ENCODE data around the gene GNB4. TPM values are rescaled to one million over a fixed set of nuclear protein-coding genes. Genes with fewer than 3 reads are reported as not detected.

The GNB4 gene
- 31.3 and 91.2 TPM in 2 replicates for total RNA-seq

GRCh38 chr3:179451265-179452175 lies at the start of gene GNB4:
GNB4 (minus strand) TSS chr3:179451470; CDS start chr3:179426200, 25,270 bp downstream.

DNA sequence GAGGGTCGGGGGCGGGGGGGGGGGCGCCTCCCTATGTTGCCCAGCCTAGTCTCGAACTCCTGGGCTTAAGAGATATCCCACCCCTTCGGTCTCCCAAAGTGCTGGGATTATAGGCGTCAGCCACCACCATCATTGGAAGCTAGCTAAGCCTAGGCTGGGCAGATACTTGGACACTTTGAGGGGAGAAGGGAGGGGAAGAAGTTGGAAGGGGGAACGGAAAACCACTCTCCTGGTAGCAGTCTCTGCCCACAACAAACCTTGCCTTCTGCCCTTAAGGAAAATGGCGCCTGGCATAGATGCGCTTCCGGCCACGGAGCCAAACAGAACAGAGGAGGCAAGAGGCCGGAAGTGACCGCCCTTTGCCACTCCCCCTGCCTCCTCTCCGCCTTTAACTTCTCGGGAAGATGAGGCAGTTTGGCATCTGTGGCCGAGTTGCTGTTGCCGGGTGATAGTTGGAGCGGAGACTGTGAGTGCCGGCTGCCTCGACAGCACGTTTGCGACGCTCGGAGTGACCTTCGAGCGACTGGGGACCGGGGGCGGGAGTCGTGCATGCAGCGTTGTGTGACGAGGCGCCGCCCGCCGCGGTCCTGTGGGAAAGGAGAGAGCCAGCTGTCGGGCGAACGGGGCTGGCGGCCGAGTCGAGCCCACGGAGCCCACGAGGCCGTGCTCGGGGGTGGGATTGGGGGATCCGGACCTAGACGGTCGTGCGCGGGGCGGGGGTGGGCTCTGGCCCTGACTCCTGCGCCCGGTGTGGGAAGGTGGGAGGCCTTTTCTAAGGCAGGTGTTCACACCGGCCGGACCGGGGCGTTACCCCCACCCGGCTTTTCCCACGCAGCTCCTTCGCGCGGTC lies 103.7 kb downstream of the GNB4 start, which contains the start of gene MFN1:
Gene MFN1 (plus strand): TSS at position 365 of the 850 bp plus-strand sequence. CDS start 1,143 bp downstream, outside the sequence.

Small RNA genes within 50 kb of the gene (small RNA-seq; reads per million reads assigned to genes)
- gene AC007620.1 (ENCODE audit: low replicate concordance): not detected

Other genes starting within 250 kb of the GNB4 start
- gene KCNMB3, start 200.4 kb downstream of the GNB4 start, total RNA-seq: 0.88 and 1.1 TPM in 2 replicates
- 49.7 and 62.3 TPM in 2 replicates for gene ZNF639, start 128.4 kb downstream of the GNB4 start, total RNA-seq
- 37.9 and 78.5 TPM in 2 replicates for gene MFN1, start 103.8 kb downstream of the GNB4 start, total RNA-seq
- gene ACTL6A, start 111.5 kb upstream of the GNB4 start, total RNA-seq: 50.1 and 66.1 TPM in 2 replicates
- 28.5 and 36.1 TPM in 2 replicates for gene MRPL47, start 153.2 kb upstream of the GNB4 start, total RNA-seq
- 62.9 and 94.3 TPM in 2 replicates for gene NDUFB5, start 153.3 kb upstream of the GNB4 start, total RNA-seq
- gene USP13, start 201.6 kb upstream of the GNB4 start, total RNA-seq: 5.9 and 13.0 TPM in 2 replicates

All from placental pericyte (primary cell).